Right lobe of liver (tissue), 6 donors: ENCODE data around the gene GALC. TPM values are rescaled to one million over a fixed set of nuclear protein-coding genes. Genes with fewer than 3 reads are reported as not detected.

Experiments
- ATAC-seq, 4 donors: fragments of 200-7000 bp; cut with Tn5 transposase; one replicate each; pipeline ENCODE4 v1.9.1; 2020; ENCODE audit warnings: mild to moderate bottlenecking in 4 of 4, moderate library complexity in 4 of 4
- DNase-seq, 3 donors: peaks; one replicate each; pipeline ENCODE4 v3.0.0-alpha.2; 2020
- H3K27ac ChIP-seq, 3 donors: fragments of 200-600 bp; one replicate each; pipeline ENCODE4 v1.8.0; 2022
- H3K27me3 ChIP-seq, 2 donors: fragments of 200-600 bp; one replicate each; pipeline ENCODE4 v1.8.0; 2022
- H3K36me3 ChIP-seq, 4 donors: fragments of 200-600 bp; sonication (generic) in 1 of 4; one replicate each; pipeline versions ENCODE4 v1.5.1 to v1.8.0; 2017 to 2022; ENCODE audit warnings: control low read depth in 1 of 4
- H3K4me1 ChIP-seq, 4 donors: fragments of 200-600 bp; sonication (generic) in 1 of 4; one replicate each; pipeline versions ENCODE4 v1.5.1 to v1.8.0; 2017 to 2022; ENCODE audit warnings: control low read depth in 1 of 4
- H3K4me3 ChIP-seq, 3 donors: fragments of 200-600 bp; one replicate each; pipeline ENCODE4 v1.8.0; 2022
- H3K9me3 ChIP-seq, 4 donors: fragments of 200-600 bp; sonication (generic) in 1 of 4; one replicate each; pipeline versions ENCODE4 v1.5.1 to v1.8.0; 2017 to 2022; ENCODE audit warnings: control low read depth in 1 of 4
- CTCF ChIP-seq, 4 donors: fragments of 200-600 bp in 3 of 4; fragments of 450-650 bp in 1 of 4; IDR thresholded peaks; one replicate each; pipeline versions ENCODE4 v1.5.1 to v1.8.0; 2016 to 2022; ENCODE audit warnings: antibody characterized with exemption in 4 of 4, mild to moderate bottlenecking in 2 of 4
- POLR2A ChIP-seq: fragments of 450-650 bp; IDR thresholded peaks from one replicate; pipeline ENCODE4 v1.6.1; 2017; ENCODE audit warnings: antibody characterized with exemption, mild to moderate bottlenecking
- WGBS: methylation state at CpG from one replicate; pipeline ENCODE4 v1.1.6; 2018; ENCODE audit warnings: low coverage, low lambda C conversion rate; ENCODE audit not compliant: insufficient coverage; ENCODE audit errors: missing lambda C conversion rate; 5-methylcytosine and 5-hydroxymethylcytosine counted together
- intact Hi-C, 2 donors: fragments of 100-400 bp; cut with DNase I; formaldehyde crosslinking; loops; one replicate each; pipeline versions ENCODE4 v1.11.2 to v1.14.1; 2022
- total RNA-seq, 6 experiments: library from RNA; depleted of rRNA in 2 of 6; stranded (reverse); fragments of >200 nt in 2 of 6; fragmentation: NEBNext Ultra II Directional in 3 of 6; extraction: Animal tissue kit (Norgen Biotek cat#: 25700) in 3 of 6; gene quantifications; one replicate each; pipeline versions ENCODE4 v1.1.0 to v1.2.4, GENCODE V29; 2016 to 2023
- donor health status: DM: no; HTN: yes; CAD: no.
- donor health status: DM: no; HTN: no; CAD: no.
- donor health status: DM: no; HTN: no; CAD: no.
- donor health status: DM: no; HTN: yes; CAD: no.
- donor health status: DM: no; HTN: yes; CAD: no.

Gene GALC
- total RNA-seq, 6 experiments from 2014 or later = 8.3 to 23.5 (median 10.3) TPM

- DNase-seq = no peak
- Histone ChIP-seq H3K36me3 (no peaks in the 10 kb centered on the region), H3K4me1 (no peaks in the 10 kb centered on the region), H3K9me3 (no peaks in the 10 kb centered on the region), H3K4me3 (no peak overlapping the region), H3K27ac (no peak overlapping the region), H3K27me3 (no peaks in the 10 kb centered on the region)
- TF ChIP-seq CTCF (IDR thresholded peaks at IDR 0.05) (no peak), POLR2A (no peak)
- peak in 2 of 4 donors; percentile 12 to 38 for ATAC-seq
- intact Hi-C loops = loop anchor here (5.0 to 10.0 kb wide), 2 partner anchors 147 to 150 kb away; no protein-coding TSS in a partner anchor
- 79% methylated on average over 2 of the region's 2 CpGs for WGBS
Observed at GRCh38 chr14:88017535-88017934, 24.6 kb upstream of the GALC start.

- H3K27me3 ChIP-seq = no peaks in the 10 kb centered on the region
Observed at GRCh38 chr14:88016768-88017167, 23.8 kb upstream of the GALC start.

GRCh38 chr14:88013750-88014349 lies 20.9 kb upstream of the GALC start:
- intact Hi-C loops = loop anchor here in 1 of 2 donors (10.0 kb wide), 1 partner anchor 151 kb away; no protein-coding TSS in a partner anchor
- peak; percentile 49 to 79 (median 62) for DNase-seq
- 2% methylated on average over 7 of the region's 7 CpGs for WGBS

More at GRCh38 chr14:88016768-88017167, 23.8 kb upstream of the GALC start:
- WGBS = 100% methylated on average over 2 of the region's 2 CpGs
- Histone ChIP-seq H3K36me3 (no peaks in the 10 kb centered on the region), H3K9me3 (no peaks in the 10 kb centered on the region), H3K27ac (no peak overlapping the region), H3K4me3 (no peak overlapping the region), H3K4me1 (no peaks in the 10 kb centered on the region)
- intact Hi-C loops = loop anchor here (5.0 to 10.0 kb wide), 2 partner anchors 148 to 151 kb away; no protein-coding TSS in a partner anchor
- DNase-seq = no peak
- TF ChIP-seq CTCF (IDR thresholded peaks at IDR 0.05) (no peak), POLR2A (no peak)
- ATAC-seq = no peak

GRCh38 chr14:88012495-88012894 lies 19.5 kb upstream of the GALC start:
- H3K9me3 ChIP-seq = no peaks in the 10 kb centered on the region
- no peak overlapping the region for H3K4me3 ChIP-seq
- intact Hi-C loops = loop anchor here in 1 of 2 donors (10.0 kb wide), 1 partner anchor 152 kb away; no protein-coding TSS in a partner anchor
- no peaks in the 10 kb centered on the region for H3K36me3 ChIP-seq
- no peak for DNase-seq
- 70% methylated on average over 5 of the region's 5 CpGs for WGBS
- TF ChIP-seq CTCF (IDR thresholded peaks at IDR 0.05) = no peak
- no peak for TF ChIP-seq POLR2A
- H3K4me1 ChIP-seq = no peaks in the 10 kb centered on the region
- H3K27ac ChIP-seq = no peak overlapping the region
- ATAC-seq = no peak
- H3K27me3 ChIP-seq = no peaks in the 10 kb centered on the region

More at GRCh38 chr14:88013750-88014349, 20.9 kb upstream of the GALC start:
- ATAC-seq = peak; percentile 99 to 100 (median 100)
- TF ChIP-seq CTCF (IDR thresholded peaks at IDR 0.05) = peak; percentile 94 to 98 (median 96)
- TF ChIP-seq POLR2A = no peak
- no peaks in the 10 kb centered on the region for H3K36me3 ChIP-seq
- H3K27ac ChIP-seq = no peak overlapping the region
- H3K27me3 ChIP-seq = no peaks in the 10 kb centered on the region
- H3K9me3 ChIP-seq = no peaks in the 10 kb centered on the region
- no peak overlapping the region for H3K4me3 ChIP-seq
- no peaks in the 10 kb centered on the region for H3K4me1 ChIP-seq
